GM21723 (cell line): Measurements from ENCODE around the gene MAL.
A peak's percentile ranks its signal among the peaks of the same experiment; 100 is the strongest.

Experiments used
- ATAC-seq: cut with Tn5 transposase; IDR thresholded peaks from one replicate; pipeline ENCODE4 v1.9.1; 2021; ENCODE audit warnings: mild to moderate bottlenecking, moderate library complexity; ENCODE audit not compliant: unreplicated experiment

The MAL gene

GRCh38 chr2:95060446-95061118 lies 35.1 kb downstream of the MAL start:
- ATAC-seq: no peak

- no peak for ATAC-seq
Measured at GRCh38 chr2:95061119-95061512, 35.6 kb downstream of the MAL start.

- ATAC-seq: no peak
Measured at GRCh38 chr2:95061601-95062183, 36.2 kb downstream of the MAL start.

GRCh38 chr2:95062242-95063085 lies 37.0 kb downstream of the MAL start:
- ATAC-seq: peak; percentile 27

- peak; percentile 79 for ATAC-seq
Measured at GRCh38 chr2:95063086-95063958, 37.8 kb downstream of the MAL start.

- no peak for ATAC-seq
Measured at GRCh38 chr2:95068256-95068655, 42.7 kb downstream of the MAL start.

- no peak for ATAC-seq
Measured at GRCh38 chr2:95069465-95069864, 44.0 kb downstream of the MAL start.

GRCh38 chr2:95071856-95072255 lies 46.3 kb downstream of the MAL start:
- ATAC-seq: no peak

GRCh38 chr2:95072424-95072823 lies 46.9 kb downstream of the MAL start:
- no peak for ATAC-seq

- ATAC-seq: no peak
Measured at GRCh38 chr2:95073856-95074662, 48.6 kb downstream of the MAL start.

GRCh38 chr2:95074663-95075439 lies 49.3 kb downstream of the MAL start:
- ATAC-seq: no peak

- no peak for ATAC-seq
Measured at GRCh38 chr2:95075440-95076132, 50.1 kb downstream of the MAL start.

GRCh38 chr2:95076705-95077529 lies 51.4 kb downstream of the MAL start:
- peak; percentile 84 for ATAC-seq

- ATAC-seq: no peak
Measured at GRCh38 chr2:95077530-95077825, 52.0 kb downstream of the MAL start.

GRCh38 chr2:95077861-95078603 lies 52.5 kb downstream of the MAL start:
- ATAC-seq: no peak

GRCh38 chr2:95079199-95079683 lies 53.7 kb downstream of the MAL start:
- ATAC-seq: no peak

GRCh38 chr2:95082477-95082876 lies 57.0 kb downstream of the MAL start:
- ATAC-seq: no peak
